PC-9 (cell line): Measurements from ENCODE around the gene ABAT.

Experiments used
- EZH2 ChIP-seq: fragments of 200-600 bp; sonication (generic); IDR thresholded peaks from 2 replicates; pipeline ENCODE4 v1.8.0; 2017; ENCODE audit warnings: antibody characterized with exemption, low read depth
- TF ChIP-seq, protein P1 (sequence below): fragments of 200-600 bp; sonication (generic); conservative IDR thresholded peaks from 2 replicates; pipeline ENCODE4 v1.6.1; 2017; ENCODE audit warnings: mixed run types, antibody characterized with exemption, mild to moderate bottlenecking, moderate library complexity

- TF ChIP-seq, protein P1, sequence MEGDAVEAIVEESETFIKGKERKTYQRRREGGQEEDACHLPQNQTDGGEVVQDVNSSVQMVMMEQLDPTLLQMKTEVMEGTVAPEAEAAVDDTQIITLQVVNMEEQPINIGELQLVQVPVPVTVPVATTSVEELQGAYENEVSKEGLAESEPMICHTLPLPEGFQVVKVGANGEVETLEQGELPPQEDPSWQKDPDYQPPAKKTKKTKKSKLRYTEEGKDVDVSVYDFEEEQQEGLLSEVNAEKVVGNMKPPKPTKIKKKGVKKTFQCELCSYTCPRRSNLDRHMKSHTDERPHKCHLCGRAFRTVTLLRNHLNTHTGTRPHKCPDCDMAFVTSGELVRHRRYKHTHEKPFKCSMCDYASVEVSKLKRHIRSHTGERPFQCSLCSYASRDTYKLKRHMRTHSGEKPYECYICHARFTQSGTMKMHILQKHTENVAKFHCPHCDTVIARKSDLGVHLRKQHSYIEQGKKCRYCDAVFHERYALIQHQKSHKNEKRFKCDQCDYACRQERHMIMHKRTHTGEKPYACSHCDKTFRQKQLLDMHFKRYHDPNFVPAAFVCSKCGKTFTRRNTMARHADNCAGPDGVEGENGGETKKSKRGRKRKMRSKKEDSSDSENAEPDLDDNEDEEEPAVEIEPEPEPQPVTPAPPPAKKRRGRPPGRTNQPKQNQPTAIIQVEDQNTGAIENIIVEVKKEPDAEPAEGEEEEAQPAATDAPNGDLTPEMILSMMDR, result no peak
- TF ChIP-seq EZH2, result no peak
Observed at GRCh38 chr16:8756755-8757154, 82.3 kb downstream of the ABAT start.
